COLO668 (cell line): ENCODE results near the gene CCDC150.
"Not testable (repeated sequence)": the region's sequence is repeated elsewhere in the genome, so short reads cannot be mapped to it uniquely, and the experiment has no call there.

Experiments used
- DNase-seq: peaks from one replicate; lab custom pipeline; 2025; ENCODE audit not compliant: unreplicated experiment; lab: John Stamatoyannopoulos, UW

The CCDC150 gene

GRCh38 chr2:196639180-196640030 lies at the start of gene CCDC150:
CCDC150 (plus strand) TSS chr2:196639715; CDS start chr2:196639767, 52 bp downstream.
- DNase-seq, result peak; percentile 96

- DNase-seq, result no peak
Observed at GRCh38 chr2:196590286-196590685, 49.2 kb upstream of the CCDC150 start.

GRCh38 chr2:196591004-196591403 lies 48.5 kb upstream of the CCDC150 start:
- no peak for DNase-seq

GRCh38 chr2:196591621-196592022 lies 47.9 kb upstream of the CCDC150 start:
- no peak for DNase-seq

- DNase-seq, result peak; percentile 78
Observed at GRCh38 chr2:196592331-196592910, 47.1 kb upstream of the CCDC150 start.

DNA sequence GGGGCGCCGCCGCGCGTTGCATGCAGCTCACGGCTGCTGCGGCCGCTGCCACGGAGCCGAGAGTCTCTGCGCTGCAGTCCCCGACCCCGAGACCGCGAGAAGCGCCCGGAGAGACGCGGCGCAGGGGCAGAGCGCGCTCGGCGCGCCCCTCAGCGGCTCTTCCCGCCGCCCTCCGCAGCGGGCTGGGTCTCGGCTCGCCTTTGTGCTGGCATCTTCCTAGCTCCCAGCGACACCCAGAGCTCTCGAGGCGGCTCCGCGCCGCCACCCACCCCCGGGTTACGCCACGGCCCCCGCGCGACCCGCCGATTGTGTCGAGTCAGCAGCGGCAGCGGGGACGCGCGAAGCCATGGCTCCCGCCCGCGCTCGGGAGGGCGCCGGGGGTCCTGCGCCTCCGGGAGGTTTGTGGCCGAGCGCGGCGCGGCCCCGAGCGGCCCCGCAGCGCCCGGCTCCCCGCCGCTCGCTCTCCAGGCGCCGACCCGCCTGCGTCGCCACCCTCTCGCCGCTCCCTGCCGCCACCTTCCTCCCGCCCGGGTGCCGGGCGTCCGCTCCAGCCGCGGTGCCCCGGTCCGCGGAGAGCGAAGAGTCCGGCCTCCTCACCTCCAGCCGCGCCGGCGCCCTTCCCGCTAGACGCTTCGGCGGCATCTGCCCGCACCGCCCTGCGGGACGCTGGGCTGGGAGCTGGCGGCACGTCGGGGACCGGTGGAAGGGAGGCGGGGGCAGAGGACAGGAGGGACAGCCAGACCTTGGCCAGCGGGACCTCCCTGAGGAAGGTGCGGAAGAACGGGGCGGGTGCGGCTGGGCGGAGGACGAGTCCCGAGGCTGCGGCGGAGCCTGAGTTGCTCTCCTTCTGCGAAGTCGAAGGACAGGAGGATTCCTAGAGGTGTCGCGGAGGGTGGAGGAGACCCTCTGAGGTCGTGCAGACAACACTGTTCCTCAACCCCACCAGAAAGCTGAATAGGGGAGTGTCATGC lies 46.3 kb upstream of the CCDC150 start, which contains the start of gene HECW2:
Gene HECW2 (minus strand): TSS at position 644 of the 971 bp plus-strand sequence.
- DNase-seq, result peak; percentile 78

- no peak for DNase-seq
Observed at GRCh38 chr2:196594158-196594557, 45.4 kb upstream of the CCDC150 start.

GRCh38 chr2:196597531-196597930 lies 42.0 kb upstream of the CCDC150 start:
- no peak for DNase-seq

- no peak for DNase-seq
Observed at GRCh38 chr2:196598412-196598811, 41.1 kb upstream of the CCDC150 start.

DNA sequence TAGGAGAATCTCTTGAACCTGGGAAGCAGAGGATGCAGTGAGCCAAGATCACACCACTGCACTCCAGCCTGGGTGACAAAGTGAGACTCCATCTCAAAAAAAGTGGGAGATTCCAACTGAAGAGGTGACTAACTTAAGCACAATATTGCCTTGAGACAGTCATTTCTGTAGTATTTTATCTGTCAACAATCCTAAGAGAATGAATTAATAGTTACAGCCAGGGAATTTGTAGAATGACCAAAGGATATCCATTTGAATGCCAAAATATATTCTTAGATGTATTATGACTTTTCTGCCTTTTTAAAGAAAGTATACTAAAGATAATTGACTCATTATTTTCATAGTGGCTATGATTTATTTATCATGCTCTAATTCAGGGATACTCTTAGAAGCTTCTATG lies 40.7 kb upstream of the CCDC150 start:
- no peak for DNase-seq

DNA sequence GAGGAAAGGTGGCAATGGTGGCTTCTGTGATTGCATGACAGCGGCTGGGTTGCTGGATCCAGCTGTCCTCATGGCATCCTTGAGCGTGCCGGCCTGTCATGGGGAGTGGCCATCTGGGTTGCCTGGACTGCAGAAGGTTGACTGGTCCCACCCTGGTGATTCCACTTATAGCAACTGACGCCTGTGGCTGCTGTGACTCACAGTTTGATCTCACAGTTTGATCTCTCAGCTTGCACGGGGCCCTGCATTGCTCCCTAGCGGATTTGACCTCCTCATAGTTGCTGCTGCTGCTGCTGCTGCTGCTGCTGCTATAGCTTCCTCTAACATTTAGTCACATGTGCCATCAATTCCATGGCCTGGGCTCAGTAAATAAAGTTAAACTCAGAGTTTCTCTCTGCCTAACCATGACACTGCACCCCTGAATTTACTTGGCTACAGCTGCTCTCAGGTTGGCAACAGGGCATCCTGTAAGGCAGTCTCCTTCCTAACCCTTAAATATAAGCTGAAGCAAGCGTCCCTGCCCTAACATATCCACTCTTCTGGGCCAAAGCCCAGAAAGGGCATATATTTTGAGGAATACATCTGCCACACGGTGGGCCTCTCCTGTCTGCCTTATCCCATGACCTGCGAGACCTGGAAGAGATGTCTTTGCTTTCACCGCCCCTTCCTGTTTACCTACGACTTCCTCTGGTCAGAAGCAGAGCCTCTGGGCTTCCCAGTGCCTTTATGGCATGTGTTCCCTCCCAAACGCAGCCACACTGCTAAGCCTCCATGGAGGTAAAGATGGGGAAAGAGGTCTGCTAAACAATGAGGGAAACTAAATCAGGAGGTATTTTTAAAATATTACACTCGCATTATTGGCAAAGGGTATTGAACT lies 37.8 kb upstream of the CCDC150 start:
- DNase-seq, result peak; percentile 7

DNA sequence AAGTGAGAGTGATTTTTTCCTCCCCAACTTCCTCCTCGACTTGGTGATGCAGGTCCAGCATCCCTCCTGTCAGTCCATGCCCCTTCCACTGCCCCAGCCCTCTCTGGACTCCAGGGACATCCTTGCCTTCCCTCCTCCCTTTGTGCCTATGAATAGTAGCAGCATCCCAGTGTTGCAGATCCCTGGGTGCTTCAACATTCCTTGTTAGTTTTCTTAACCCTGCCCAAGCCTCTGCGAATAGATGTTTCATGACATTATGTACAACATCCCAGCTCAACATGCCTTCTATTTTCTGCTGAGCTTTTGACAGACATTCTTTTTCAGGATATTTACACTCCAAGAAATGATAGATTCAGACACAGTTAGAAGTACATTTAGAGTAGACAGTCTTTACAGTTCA lies 35.3 kb upstream of the CCDC150 start:
- no peak for DNase-seq

DNA sequence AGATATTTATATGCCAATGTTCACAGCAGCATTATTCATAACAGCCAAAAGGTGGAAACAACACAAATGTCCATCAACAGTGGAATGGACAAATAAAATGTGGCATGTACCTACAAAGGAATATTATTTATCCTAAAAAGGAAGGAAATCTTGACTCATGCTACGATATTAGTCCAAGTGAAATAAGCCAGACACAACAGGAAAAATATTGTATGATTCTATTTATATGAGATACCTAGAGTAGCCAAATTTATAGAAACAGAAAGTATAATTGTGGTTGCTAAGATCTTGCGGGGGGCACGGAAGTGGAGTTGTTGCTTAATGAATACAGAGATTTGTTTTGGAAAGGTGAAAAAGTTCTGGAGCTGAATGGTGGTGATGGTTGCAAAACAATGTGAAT lies 33.0 kb upstream of the CCDC150 start:
- no peak for DNase-seq

- no peak for DNase-seq
Observed at GRCh38 chr2:196607073-196607472, 32.4 kb upstream of the CCDC150 start.

DNA sequence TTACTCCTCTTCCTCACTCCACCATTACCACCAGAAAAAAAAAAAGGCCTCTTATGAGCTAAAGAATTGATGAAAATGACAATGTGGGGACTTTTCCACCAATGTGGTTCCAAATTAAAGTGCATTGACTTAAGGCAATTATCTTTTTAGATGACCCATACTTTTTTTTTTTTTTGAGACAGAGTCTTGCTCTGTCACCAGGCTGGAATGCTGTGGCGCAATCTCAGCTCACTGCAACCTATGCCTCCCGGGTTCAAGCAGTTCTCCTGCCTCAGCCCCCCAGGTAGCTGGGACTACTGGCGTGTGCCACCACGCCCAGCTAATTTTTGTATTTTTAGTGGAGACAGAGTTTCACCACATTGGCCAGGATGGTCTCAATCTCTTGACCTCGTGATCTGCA lies 31.6 kb upstream of the CCDC150 start:
- not testable (repeated sequence) for DNase-seq

DNA sequence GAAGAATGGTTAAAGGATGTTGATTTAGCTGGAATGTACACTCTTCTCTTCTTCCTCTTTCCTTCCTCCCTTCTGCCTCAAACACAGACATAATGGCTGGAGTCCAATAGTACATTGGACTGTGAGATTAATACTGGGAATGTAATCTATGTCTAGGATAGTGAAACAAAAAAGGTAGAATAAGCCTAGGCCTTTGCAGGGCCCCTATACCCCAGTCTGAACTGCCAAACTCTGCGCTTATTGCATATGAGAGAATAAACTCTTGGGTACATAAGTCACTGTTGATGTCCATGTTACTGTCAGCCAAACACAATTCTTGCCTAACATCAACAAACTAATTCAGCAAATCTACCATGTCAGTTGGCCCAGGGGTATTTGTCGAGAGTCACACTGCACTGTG lies 29.7 kb upstream of the CCDC150 start:
- no peak for DNase-seq

GRCh38 chr2:196610796-196611195 lies 28.7 kb upstream of the CCDC150 start:
- no peak for DNase-seq

DNA sequence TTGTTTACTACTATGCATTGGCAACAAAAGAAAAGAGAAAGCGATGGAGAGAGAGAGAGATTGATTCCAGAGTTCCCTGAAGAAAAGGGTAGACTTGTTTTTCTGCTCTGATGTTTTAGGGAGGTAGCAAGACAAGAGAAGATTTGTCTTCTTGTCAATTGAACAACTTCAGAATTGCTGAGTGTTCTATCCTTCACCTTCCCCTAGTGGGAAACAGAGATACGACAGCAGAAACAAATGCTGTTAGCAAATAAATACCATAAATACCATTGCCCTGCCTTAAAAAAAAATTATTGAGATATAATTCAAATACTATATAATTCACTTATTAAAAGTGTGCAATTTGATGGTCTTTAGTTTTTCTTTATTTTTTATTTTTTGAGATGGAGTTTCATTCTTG lies 26.2 kb upstream of the CCDC150 start:
- no peak for DNase-seq

GRCh38 chr2:196617430-196617829 lies 22.1 kb upstream of the CCDC150 start:
- no peak for DNase-seq

DNA sequence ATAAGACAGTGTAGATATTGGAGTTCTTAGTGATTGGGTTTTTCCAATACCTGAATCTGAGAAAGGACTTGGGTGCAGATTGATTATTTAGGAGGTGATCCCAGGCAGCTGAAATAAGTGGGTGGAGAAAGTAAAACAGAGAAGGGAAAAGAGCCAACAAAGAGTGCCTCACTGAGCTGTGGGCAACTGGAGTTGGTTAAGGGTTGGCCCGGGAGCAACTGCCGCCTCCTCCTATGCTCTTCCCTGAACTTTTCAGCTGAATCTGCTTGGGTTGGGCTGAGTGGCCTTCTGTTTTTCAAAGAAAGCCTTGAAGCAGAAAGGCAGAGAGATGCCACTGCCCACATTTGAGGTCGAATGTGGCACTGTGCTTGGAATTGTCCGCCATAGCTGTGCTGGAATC lies 20.9 kb upstream of the CCDC150 start:
- no peak for DNase-seq
